Measurements from ENCODE around the gene CIP2A. TPM values are rescaled to one million over a fixed set of nuclear protein-coding genes. Genes with fewer than 3 reads are reported as not detected.

Gene CIP2A
- total RNA-seq, 2 donors from 2014 or later, result 5.3 to 18.5 TPM

DNA sequence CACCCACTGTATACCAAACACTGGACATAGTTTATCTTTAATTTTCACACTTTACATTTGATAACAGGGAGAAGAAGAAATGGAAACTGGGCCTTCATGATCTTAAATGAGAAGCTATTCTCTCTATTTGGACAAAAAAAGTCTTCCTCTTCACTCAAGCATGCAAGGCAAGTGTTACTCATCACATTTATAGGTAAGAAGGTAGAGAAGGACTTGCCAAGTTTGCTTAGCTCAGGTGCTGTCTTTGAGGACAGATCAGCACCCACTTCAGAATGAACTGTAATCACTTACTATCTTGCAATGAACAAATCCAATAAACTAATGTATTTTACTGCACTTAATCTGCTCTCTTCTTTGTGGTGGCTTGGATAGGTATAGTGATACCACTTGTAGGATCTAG lies 77.7 kb downstream of the CIP2A start:
- DNase-seq, result no peak
- no peaks in the 10 kb centered on the region for H3K4me1 ChIP-seq
- H3K36me3 ChIP-seq, result no peaks in the 10 kb centered on the region
- intact Hi-C loops (cut with DNase I), result no loop called here
- no peak overlapping the region for H3K27ac ChIP-seq
- H3K27me3 ChIP-seq, result no peaks in the 10 kb centered on the region
- no peaks in the 10 kb centered on the region for H3K9me3 ChIP-seq
- no peak overlapping the region for H3K9ac ChIP-seq (ENCODE audit: low read depth in 2 of 2, low read length in 2 of 2)
- TF ChIP-seq, protein P1, sequence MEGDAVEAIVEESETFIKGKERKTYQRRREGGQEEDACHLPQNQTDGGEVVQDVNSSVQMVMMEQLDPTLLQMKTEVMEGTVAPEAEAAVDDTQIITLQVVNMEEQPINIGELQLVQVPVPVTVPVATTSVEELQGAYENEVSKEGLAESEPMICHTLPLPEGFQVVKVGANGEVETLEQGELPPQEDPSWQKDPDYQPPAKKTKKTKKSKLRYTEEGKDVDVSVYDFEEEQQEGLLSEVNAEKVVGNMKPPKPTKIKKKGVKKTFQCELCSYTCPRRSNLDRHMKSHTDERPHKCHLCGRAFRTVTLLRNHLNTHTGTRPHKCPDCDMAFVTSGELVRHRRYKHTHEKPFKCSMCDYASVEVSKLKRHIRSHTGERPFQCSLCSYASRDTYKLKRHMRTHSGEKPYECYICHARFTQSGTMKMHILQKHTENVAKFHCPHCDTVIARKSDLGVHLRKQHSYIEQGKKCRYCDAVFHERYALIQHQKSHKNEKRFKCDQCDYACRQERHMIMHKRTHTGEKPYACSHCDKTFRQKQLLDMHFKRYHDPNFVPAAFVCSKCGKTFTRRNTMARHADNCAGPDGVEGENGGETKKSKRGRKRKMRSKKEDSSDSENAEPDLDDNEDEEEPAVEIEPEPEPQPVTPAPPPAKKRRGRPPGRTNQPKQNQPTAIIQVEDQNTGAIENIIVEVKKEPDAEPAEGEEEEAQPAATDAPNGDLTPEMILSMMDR (IDR thresholded peaks at IDR 0.05), result no peak
- no peak overlapping the region for H3K4me3 ChIP-seq

GRCh38 chr3:108511055-108511454 lies 78.2 kb downstream of the CIP2A start:
- Histone ChIP-seq H3K9me3 (no peaks in the 10 kb centered on the region), H3K9ac (ENCODE audit: low read depth in 2 of 2, low read length in 2 of 2) (no peak overlapping the region), H3K27me3 (no peaks in the 10 kb centered on the region), H3K27ac (no peak overlapping the region), H3K4me1 (no peaks in the 10 kb centered on the region), H3K4me3 (no peak overlapping the region), H3K36me3 (no peaks in the 10 kb centered on the region)
- TF ChIP-seq, protein P1 (IDR thresholded peaks at IDR 0.05), result no peak
- intact Hi-C loops (cut with DNase I), result no loop called here
- DNase-seq, result no peak

- Histone ChIP-seq H3K27me3 (no peaks in the 10 kb centered on the region), H3K4me3 (no peak within 1 kb of the TSS), H3K27ac (no peak within 1 kb of the TSS), H3K36me3 (no peaks in the 10 kb centered on the region), H3K9ac (ENCODE audit: low read depth in 2 of 2, low read length in 2 of 2) (no peak within 1 kb of the TSS), H3K9me3 (no peaks in the 10 kb centered on the region), H3K4me1 (no peaks in the 10 kb centered on the region)
- DNase-seq, result no peak
- TF ChIP-seq, protein P1 (IDR thresholded peaks at IDR 0.05), result no peak
- intact Hi-C loops (cut with DNase I), result no loop called here
Measured at GRCh38 chr3:108510496-108510895, 78.7 kb downstream of the CIP2A start, which contains the start of gene MYH15. Gene MYH15 (minus strand): TSS chr3:108510596. CDS start chr3:108510530, 66 bp downstream.

- H3K4me1 ChIP-seq, result no peaks in the 10 kb centered on the region
- no peak overlapping the region for H3K27ac ChIP-seq
- intact Hi-C loops (cut with DNase I), result no loop called here
- DNase-seq, result no peak
- TF ChIP-seq, protein P1 (IDR thresholded peaks at IDR 0.05), result no peak
- H3K36me3 ChIP-seq, result no peaks in the 10 kb centered on the region
- no peaks in the 10 kb centered on the region for H3K27me3 ChIP-seq
- H3K9me3 ChIP-seq, result no peaks in the 10 kb centered on the region
- H3K4me3 ChIP-seq, result no peak overlapping the region
- no peak overlapping the region for H3K9ac ChIP-seq (ENCODE audit: low read depth in 2 of 2, low read length in 2 of 2)
Measured at GRCh38 chr3:108509871-108510270, 79.4 kb downstream of the CIP2A start.

DNA sequence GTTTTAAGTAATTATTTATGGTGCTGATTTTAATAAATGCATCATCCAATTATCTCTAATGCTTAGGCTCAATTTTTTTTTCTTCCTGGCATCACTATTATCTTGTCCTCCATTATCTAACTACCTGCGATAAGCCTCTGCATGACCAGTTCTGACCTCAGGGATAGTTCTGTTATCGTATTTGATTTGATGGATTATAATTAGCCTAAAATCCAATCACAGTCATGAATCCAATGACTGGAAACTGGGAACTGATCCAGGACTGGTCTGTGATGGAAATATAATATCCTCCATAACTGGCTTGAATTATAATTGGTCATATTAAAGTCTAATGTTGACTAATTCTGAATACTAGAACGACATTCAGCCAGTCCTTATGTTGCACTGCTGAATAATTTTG lies 80.0 kb downstream of the CIP2A start:
- Histone ChIP-seq H3K4me1 (no peaks in the 10 kb centered on the region), H3K9ac (ENCODE audit: low read depth in 2 of 2, low read length in 2 of 2) (no peak overlapping the region), H3K27ac (no peak overlapping the region), H3K27me3 (no peaks in the 10 kb centered on the region), H3K4me3 (no peak overlapping the region), H3K9me3 (no peaks in the 10 kb centered on the region), H3K36me3 (no peaks in the 10 kb centered on the region)
- no peak for DNase-seq
- intact Hi-C loops (cut with DNase I), result no loop called here
- TF ChIP-seq, protein P1 (IDR thresholded peaks at IDR 0.05), result no peak

DNA sequence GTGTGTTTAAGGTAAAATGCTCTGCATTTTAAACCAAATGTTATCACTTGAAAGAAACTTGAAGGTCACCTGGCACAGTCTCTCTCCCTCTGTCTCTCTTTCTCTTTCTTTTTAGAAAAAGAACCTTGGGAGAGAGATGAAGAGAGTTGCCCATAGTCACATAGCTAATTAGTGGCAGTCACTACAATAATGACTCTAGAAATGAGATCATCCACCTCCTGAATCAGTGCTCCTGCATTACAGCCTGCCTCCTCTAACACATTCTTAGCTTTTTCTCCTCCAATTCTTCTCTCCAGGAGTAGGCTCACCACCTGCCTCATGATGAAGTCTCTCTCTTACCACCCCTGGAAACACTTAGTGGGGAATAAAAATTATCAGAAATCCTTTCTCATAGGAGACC lies 81.3 kb downstream of the CIP2A start:
- no peaks in the 10 kb centered on the region for H3K4me1 ChIP-seq
- no peak for DNase-seq
- H3K36me3 ChIP-seq, result no peaks in the 10 kb centered on the region
- H3K4me3 ChIP-seq, result no peak overlapping the region
- TF ChIP-seq, protein P1 (IDR thresholded peaks at IDR 0.05), result no peak
- no peak overlapping the region for H3K27ac ChIP-seq
- intact Hi-C loops (cut with DNase I), result no loop called here
- no peaks in the 10 kb centered on the region for H3K9me3 ChIP-seq
- no peak overlapping the region for H3K9ac ChIP-seq (ENCODE audit: low read depth in 2 of 2, low read length in 2 of 2)
- H3K27me3 ChIP-seq, result no peaks in the 10 kb centered on the region
